ENCODE results near the gene CACNB4. TPM values are rescaled to one million over a fixed set of nuclear protein-coding genes. Genes with fewer than 3 reads are reported as not detected.

Gene CACNB4
- total and polyA plus RNA-seq, 9 of the 15 experiments (the other 6 are each of a cell fraction or from before 2014, with no cell fraction given): 0.01 to 0.20 (median 0.04) TPM; not detected in 1

DNA sequence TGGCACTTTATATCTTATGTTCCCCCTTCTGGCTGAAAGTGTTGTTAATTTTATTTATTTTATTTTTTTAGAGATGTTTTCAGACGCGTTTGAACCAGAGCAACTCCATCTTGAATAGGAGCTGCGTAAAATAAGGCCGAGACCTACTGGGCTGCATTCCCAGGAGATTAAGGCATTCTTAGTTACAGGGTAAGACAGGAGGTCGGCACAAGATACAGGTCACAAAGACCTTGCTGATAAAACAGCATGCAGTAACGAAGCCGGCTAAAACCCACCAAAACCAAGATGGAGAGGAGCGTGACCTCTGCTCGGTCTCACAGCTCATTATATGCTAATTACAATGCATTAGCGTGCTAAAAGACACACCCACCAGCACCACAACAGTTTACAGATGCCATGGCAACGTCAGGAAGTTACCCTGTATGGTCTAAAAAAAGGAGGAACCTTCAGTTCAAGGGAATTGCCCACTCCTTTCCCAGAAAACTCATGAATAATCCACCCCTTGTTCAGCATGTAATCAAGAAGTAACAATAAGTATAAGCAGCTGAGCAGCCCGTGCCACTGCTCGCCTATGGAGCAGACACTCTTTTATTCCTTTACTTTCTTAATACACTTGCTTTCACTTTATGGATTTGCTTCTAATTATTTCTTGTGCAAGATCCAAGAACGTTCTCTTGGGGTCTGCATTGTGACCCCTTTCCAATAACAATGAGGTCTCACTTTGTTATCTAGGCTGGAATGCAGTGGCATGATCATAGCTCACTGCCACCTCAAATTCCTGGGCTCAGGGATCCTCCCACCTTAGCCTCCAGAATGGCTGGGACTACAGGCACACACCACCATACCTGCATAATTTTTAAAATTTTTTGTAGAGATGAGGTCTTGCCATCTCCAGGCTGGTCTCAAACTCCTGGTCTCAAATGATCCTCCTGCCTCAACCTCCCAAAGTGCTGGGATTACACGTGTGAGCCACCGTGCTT lies 55.9 kb downstream of the CACNB4 start (continued):
- TF ChIP-seq, protein P1, sequence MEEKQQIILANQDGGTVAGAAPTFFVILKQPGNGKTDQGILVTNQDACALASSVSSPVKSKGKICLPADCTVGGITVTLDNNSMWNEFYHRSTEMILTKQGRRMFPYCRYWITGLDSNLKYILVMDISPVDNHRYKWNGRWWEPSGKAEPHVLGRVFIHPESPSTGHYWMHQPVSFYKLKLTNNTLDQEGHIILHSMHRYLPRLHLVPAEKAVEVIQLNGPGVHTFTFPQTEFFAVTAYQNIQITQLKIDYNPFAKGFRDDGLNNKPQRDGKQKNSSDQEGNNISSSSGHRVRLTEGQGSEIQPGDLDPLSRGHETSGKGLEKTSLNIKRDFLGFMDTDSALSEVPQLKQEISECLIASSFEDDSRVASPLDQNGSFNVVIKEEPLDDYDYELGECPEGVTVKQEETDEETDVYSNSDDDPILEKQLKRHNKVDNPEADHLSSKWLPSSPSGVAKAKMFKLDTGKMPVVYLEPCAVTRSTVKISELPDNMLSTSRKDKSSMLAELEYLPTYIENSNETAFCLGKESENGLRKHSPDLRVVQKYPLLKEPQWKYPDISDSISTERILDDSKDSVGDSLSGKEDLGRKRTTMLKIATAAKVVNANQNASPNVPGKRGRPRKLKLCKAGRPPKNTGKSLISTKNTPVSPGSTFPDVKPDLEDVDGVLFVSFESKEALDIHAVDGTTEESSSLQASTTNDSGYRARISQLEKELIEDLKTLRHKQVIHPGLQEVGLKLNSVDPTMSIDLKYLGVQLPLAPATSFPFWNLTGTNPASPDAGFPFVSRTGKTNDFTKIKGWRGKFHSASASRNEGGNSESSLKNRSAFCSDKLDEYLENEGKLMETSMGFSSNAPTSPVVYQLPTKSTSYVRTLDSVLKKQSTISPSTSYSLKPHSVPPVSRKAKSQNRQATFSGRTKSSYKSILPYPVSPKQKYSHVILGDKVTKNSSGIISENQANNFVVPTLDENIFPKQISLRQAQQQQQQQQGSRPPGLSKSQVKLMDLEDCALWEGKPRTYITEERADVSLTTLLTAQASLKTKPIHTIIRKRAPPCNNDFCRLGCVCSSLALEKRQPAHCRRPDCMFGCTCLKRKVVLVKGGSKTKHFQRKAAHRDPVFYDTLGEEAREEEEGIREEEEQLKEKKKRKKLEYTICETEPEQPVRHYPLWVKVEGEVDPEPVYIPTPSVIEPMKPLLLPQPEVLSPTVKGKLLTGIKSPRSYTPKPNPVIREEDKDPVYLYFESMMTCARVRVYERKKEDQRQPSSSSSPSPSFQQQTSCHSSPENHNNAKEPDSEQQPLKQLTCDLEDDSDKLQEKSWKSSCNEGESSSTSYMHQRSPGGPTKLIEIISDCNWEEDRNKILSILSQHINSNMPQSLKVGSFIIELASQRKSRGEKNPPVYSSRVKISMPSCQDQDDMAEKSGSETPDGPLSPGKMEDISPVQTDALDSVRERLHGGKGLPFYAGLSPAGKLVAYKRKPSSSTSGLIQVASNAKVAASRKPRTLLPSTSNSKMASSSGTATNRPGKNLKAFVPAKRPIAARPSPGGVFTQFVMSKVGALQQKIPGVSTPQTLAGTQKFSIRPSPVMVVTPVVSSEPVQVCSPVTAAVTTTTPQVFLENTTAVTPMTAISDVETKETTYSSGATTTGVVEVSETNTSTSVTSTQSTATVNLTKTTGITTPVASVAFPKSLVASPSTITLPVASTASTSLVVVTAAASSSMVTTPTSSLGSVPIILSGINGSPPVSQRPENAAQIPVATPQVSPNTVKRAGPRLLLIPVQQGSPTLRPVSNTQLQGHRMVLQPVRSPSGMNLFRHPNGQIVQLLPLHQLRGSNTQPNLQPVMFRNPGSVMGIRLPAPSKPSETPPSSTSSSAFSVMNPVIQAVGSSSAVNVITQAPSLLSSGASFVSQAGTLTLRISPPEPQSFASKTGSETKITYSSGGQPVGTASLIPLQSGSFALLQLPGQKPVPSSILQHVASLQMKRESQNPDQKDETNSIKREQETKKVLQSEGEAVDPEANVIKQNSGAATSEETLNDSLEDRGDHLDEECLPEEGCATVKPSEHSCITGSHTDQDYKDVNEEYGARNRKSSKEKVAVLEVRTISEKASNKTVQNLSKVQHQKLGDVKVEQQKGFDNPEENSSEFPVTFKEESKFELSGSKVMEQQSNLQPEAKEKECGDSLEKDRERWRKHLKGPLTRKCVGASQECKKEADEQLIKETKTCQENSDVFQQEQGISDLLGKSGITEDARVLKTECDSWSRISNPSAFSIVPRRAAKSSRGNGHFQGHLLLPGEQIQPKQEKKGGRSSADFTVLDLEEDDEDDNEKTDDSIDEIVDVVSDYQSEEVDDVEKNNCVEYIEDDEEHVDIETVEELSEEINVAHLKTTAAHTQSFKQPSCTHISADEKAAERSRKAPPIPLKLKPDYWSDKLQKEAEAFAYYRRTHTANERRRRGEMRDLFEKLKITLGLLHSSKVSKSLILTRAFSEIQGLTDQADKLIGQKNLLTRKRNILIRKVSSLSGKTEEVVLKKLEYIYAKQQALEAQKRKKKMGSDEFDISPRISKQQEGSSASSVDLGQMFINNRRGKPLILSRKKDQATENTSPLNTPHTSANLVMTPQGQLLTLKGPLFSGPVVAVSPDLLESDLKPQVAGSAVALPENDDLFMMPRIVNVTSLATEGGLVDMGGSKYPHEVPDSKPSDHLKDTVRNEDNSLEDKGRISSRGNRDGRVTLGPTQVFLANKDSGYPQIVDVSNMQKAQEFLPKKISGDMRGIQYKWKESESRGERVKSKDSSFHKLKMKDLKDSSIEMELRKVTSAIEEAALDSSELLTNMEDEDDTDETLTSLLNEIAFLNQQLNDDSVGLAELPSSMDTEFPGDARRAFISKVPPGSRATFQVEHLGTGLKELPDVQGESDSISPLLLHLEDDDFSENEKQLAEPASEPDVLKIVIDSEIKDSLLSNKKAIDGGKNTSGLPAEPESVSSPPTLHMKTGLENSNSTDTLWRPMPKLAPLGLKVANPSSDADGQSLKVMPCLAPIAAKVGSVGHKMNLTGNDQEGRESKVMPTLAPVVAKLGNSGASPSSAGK (IDR thresholded peaks at IDR 0.05): no peak
- TF ChIP-seq STAT5A (IDR thresholded peaks at IDR 0.05; ENCODE audit: borderline replicate concordance, low read length): no peak
- TF ChIP-seq GTF2E2 (tag; IDR thresholded peaks at IDR 0.05): no peak
- peak; percentile 86; the same call in 1 of the 2 replicates for TF ChIP-seq PTTG1 (tag; IDR thresholded peaks at IDR 0.05; ENCODE audit: low read depth)
- no peak for TF ChIP-seq HEY1 (CRISPR knock-in tag; IDR thresholded peaks at IDR 0.05; ENCODE audit: borderline replicate concordance)
- TF ChIP-seq CXXC5 (CRISPR knock-in tag; IDR thresholded peaks at IDR 0.05): no peak
- TF ChIP-seq THRAP3 (IDR thresholded peaks at IDR 0.05; ENCODE audit: borderline replicate concordance): no peak
- TF ChIP-seq ZNF436 (CRISPR knock-in tag; IDR thresholded peaks at IDR 0.05): no peak
- TF ChIP-seq, protein P2, sequence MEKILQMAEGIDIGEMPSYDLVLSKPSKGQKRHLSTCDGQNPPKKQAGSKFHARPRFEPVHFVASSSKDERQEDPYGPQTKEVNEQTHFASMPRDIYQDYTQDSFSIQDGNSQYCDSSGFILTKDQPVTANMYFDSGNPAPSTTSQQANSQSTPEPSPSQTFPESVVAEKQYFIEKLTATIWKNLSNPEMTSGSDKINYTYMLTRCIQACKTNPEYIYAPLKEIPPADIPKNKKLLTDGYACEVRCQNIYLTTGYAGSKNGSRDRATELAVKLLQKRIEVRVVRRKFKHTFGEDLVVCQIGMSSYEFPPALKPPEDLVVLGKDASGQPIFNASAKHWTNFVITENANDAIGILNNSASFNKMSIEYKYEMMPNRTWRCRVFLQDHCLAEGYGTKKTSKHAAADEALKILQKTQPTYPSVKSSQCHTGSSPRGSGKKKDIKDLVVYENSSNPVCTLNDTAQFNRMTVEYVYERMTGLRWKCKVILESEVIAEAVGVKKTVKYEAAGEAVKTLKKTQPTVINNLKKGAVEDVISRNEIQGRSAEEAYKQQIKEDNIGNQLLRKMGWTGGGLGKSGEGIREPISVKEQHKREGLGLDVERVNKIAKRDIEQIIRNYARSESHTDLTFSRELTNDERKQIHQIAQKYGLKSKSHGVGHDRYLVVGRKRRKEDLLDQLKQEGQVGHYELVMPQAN (IDR thresholded peaks at IDR 0.05; ENCODE audit: borderline replicate concordance): no peak
- TF ChIP-seq ZNF584 (CRISPR knock-in tag; IDR thresholded peaks at IDR 0.05; ENCODE audit: low read depth): peak; percentile 81
- peak; percentile 61 for TF ChIP-seq ZNF507 (tag; conservative IDR thresholded peaks at IDR 0.05)
- TF ChIP-seq ILK (tag; IDR thresholded peaks at IDR 0.05; ENCODE audit: borderline replicate concordance, low read depth): no peak
- peak; percentile 11; the same call in 1 of the 2 replicates for TF ChIP-seq ZNF695 (CRISPR knock-in tag; IDR thresholded peaks at IDR 0.05)
- TF ChIP-seq ZNF253 (CRISPR knock-in tag; conservative IDR thresholded peaks at IDR 0.05): no peak

All from K562 (cell line).